Endodermal cell (in vitro differentiated cells): ENCODE results near the gene RELCH. TPM values are rescaled to one million over a fixed set of nuclear protein-coding genes. Genes with fewer than 3 reads are reported as not detected.

Experiments
- DNase-seq: peaks from one replicate; pipeline ENCODE4 v3.0.0-alpha.2; 2017
- H3K27ac ChIP-seq: 2 replicates; pipeline ENCODE4 v1.5.1; 2013; ENCODE audit warnings: mild to moderate bottlenecking, low read depth, low read length, moderate library complexity
- H3K27me3 ChIP-seq: 2 replicates; pipeline ENCODE4 v1.6.1; 2013; ENCODE audit warnings: mild to moderate bottlenecking, low read length, moderate library complexity; ENCODE audit not compliant: insufficient read depth, control insufficient read depth, poor library complexity, severe bottlenecking
- H3K36me3 ChIP-seq: 2 replicates; pipeline ENCODE4 v1.7.0; 2013; ENCODE audit warnings: mild to moderate bottlenecking, low read length, moderate library complexity; ENCODE audit not compliant: control insufficient read depth, insufficient read depth
- H3K4me1 ChIP-seq: one replicate; pipeline ENCODE4 v1.7.0; 2013; ENCODE audit warnings: low read length; ENCODE audit not compliant: control insufficient read depth, insufficient read depth
- H3K4me3 ChIP-seq: 2 replicates; pipeline ENCODE4 v1.5.1; 2013; ENCODE audit warnings: mild to moderate bottlenecking, low read length, moderate library complexity
- H3K9ac ChIP-seq: 2 replicates; pipeline ENCODE4 v1.6.1; 2013; ENCODE audit warnings: mild to moderate bottlenecking, low read length, moderate library complexity; ENCODE audit not compliant: poor library complexity, severe bottlenecking; ENCODE audit errors: extremely low read depth
- H3K9me3 ChIP-seq: 2 replicates; pipeline ENCODE4 v1.6.1; 2013; ENCODE audit warnings: mild to moderate bottlenecking, low read length, moderate library complexity; ENCODE audit not compliant: control insufficient read depth
- H3K27ac Mint-ChIP-seq: 2 replicates; pipeline ENCODE4 v1.8.0; 2020; ENCODE audit warnings: mixed read lengths
- H3K27me3 Mint-ChIP-seq: 2 replicates; pipeline ENCODE4 v1.8.0; 2021; ENCODE audit warnings: mild to moderate bottlenecking, mixed read lengths; ENCODE audit not compliant: insufficient read depth
- H3K36me3 Mint-ChIP-seq: 2 replicates; pipeline ENCODE4 v1.8.0; 2020; ENCODE audit warnings: low read depth, mixed read lengths
- H3K4me1 Mint-ChIP-seq: 2 replicates; pipeline ENCODE4 v1.8.0; 2020; ENCODE audit warnings: mixed read lengths
- H3K4me3 Mint-ChIP-seq: 2 replicates; pipeline ENCODE4 v1.8.0; 2020; ENCODE audit warnings: mild to moderate bottlenecking, moderate library complexity, mixed read lengths
- H3K9me3 Mint-ChIP-seq: 2 replicates; pipeline ENCODE4 v1.8.0; 2020; ENCODE audit warnings: mild to moderate bottlenecking, mixed read lengths
- CTCF ChIP-seq: fragments of 200-600 bp; sonication (generic); conservative IDR thresholded peaks from 2 replicates; pipeline ENCODE4 v1.5.0; 2021; ENCODE audit warnings: antibody characterized with exemption, mild to moderate bottlenecking
- WGBS, 2 experiments: methylation state at CpG; one replicate each; pipeline versions ENCODE4 v1.1.5 to v1.1.7; 2013; ENCODE audit warnings: missing lambda C conversion rate in 2 of 2, mixed read lengths in 1 of 2; ENCODE audit not compliant: insufficient coverage in 1 of 2, insufficient read length in 1 of 2; 5-methylcytosine and 5-hydroxymethylcytosine counted together
- total RNA-seq, 2 donors: library from RNA; stranded (reverse); fragmentation: NEBNext Ultra II Directional in 1 of 2; extraction: Animal tissue kit (Norgen Biotek cat#: 25700) in 1 of 2; gene quantifications; 2 replicates in 1 of 2; 3 replicates in 1 of 2; pipeline ENCODE4 v1.2.1, GENCODE V29; 2021

Gene RELCH
- total RNA-seq, 2 donors from 2014 or later = 29.4 to 32.0 TPM

GRCh38 chr18:62187543-62188510 lies 772 bp downstream of the RELCH start:
- no peaks in the 10 kb centered on the region for H3K27me3 Mint-ChIP-seq
- Histone ChIP-seq H3K4me1 (no peaks in the 10 kb centered on the region), H3K4me3 (peak overlapping the region; percentile 97), H3K36me3 (peaks cover 6% of the 10 kb centered on the region), H3K27ac (peak overlapping the region; percentile 93), H3K9me3 (no peaks in the 10 kb centered on the region), H3K9ac (peak overlapping the region; percentile 87), H3K27me3 (no peaks in the 10 kb centered on the region)
- peak overlapping the region; percentile 100 for H3K4me3 Mint-ChIP-seq
- TF ChIP-seq CTCF = no peak
- H3K4me1 Mint-ChIP-seq = peaks cover 27% of the 10 kb centered on the region
- DNase-seq = peak; percentile 74
- H3K9me3 Mint-ChIP-seq = peaks cover 2% of the 10 kb centered on the region
- peaks cover 18% of the 10 kb centered on the region for H3K36me3 Mint-ChIP-seq
- WGBS, 2 experiments = 0 to 1% methylated on average over 25 to 54 of the region's 54 CpGs
- H3K27ac Mint-ChIP-seq = peak overlapping the region; percentile 99

DNA sequence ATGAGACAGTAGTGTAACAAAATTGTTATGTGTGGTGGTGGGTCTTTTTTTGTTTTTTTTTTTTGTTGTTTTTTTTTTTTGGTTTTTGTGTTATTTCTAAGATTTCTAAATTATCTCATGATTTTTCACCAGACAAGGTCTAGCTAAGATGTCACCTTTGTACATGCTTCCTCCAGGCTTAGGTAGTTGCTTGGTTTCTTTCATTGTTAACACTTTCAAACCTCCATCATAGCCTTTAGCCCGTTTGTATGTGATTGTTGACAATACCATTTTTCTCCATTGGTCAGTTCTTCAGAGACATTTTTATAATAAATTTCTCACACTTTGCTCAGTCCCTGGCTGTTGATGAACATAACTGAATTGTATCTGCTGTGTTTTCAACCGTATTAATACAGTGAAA lies 2.2 kb downstream of the RELCH start:
- Mint-ChIP-seq H3K4me1 (peaks cover 27% of the 10 kb centered on the region), H3K9me3 (peaks cover 2% of the 10 kb centered on the region), H3K36me3 (peaks cover 18% of the 10 kb centered on the region), H3K27ac (no peak overlapping the region), H3K4me3 (peak overlapping the region; percentile 100), H3K27me3 (no peaks in the 10 kb centered on the region)
- Histone ChIP-seq H3K36me3 (peaks cover 6% of the 10 kb centered on the region), H3K4me3 (peak overlapping the region; percentile 97), H3K27me3 (no peaks in the 10 kb centered on the region), H3K27ac (no peak overlapping the region), H3K9ac (peak overlapping the region; percentile 87), H3K9me3 (no peaks in the 10 kb centered on the region), H3K4me1 (no peaks in the 10 kb centered on the region)
- no peak for TF ChIP-seq CTCF
- no peak for DNase-seq
- 63% methylated on average over 1 of the region's 2 CpGs; no CpG with 5 or more reads in 1 of the 2 experiments for WGBS, 2 experiments

- no peak overlapping the region for H3K27ac Mint-ChIP-seq
- no peaks in the 10 kb centered on the region for H3K27me3 Mint-ChIP-seq
- H3K9ac ChIP-seq = no peak overlapping the region
- H3K4me1 Mint-ChIP-seq = peaks cover 11% of the 10 kb centered on the region
- H3K36me3 Mint-ChIP-seq = peaks cover 17% of the 10 kb centered on the region
- no peak overlapping the region for H3K4me3 Mint-ChIP-seq
- no peak overlapping the region for H3K4me3 ChIP-seq
- DNase-seq = peak; percentile 54
- no peaks in the 10 kb centered on the region for H3K9me3 ChIP-seq
- H3K36me3 ChIP-seq = peaks cover 6% of the 10 kb centered on the region
- peaks cover 2% of the 10 kb centered on the region for H3K9me3 Mint-ChIP-seq
- H3K27me3 ChIP-seq = no peaks in the 10 kb centered on the region
- TF ChIP-seq CTCF = peak; percentile 66
- H3K27ac ChIP-seq = no peak overlapping the region
- peaks cover 6% of the 10 kb centered on the region for H3K4me1 ChIP-seq
- WGBS, 2 experiments = 85% methylated on average over 7 of the region's 7 CpGs; no CpG with 5 or more reads in 1 of the 2 experiments
Observed at GRCh38 chr18:62196079-62196478, 9.0 kb downstream of the RELCH start.
